Lung (tissue), 12 donors: ENCODE data around the gene RALGPS1. TPM values are rescaled to one million over a fixed set of nuclear protein-coding genes. Genes with fewer than 3 reads are reported as not detected.

Experiments used
- ATAC-seq: fragments of 200-7000 bp; cut with Tn5 transposase; one replicate; pipeline ENCODE4 v1.9.1; 2020; ENCODE audit warnings: moderate number of reproducible peaks; ENCODE audit not compliant: insufficient read depth, low FRiP score
- DNase-seq, 3 donors: peaks; one replicate each; pipeline ENCODE4 v3.0.0-alpha.2; 2013 to 2017
- H3K27ac ChIP-seq, 2 donors: one replicate each; pipeline ENCODE4 v1.5.1; 2013; ENCODE audit warnings: mild to moderate bottlenecking in 2 of 2, moderate library complexity in 2 of 2, control low read depth in 1 of 2, inconsistent platforms in 1 of 2, low read depth in 1 of 2, low read length in 1 of 2
- H3K27me3 ChIP-seq, 3 donors: one replicate each; pipeline ENCODE4 v1.5.1; 2013; ENCODE audit warnings: low read length in 2 of 3; ENCODE audit not compliant: control insufficient read depth in 3 of 3, insufficient read depth in 3 of 3
- H3K36me3 ChIP-seq, 4 donors: one replicate each; pipeline ENCODE4 v1.5.1; 2013; ENCODE audit warnings: low read length in 4 of 4, mild to moderate bottlenecking in 1 of 4, moderate library complexity in 1 of 4; ENCODE audit not compliant: control insufficient read depth in 4 of 4, insufficient read depth in 4 of 4
- H3K4me1 ChIP-seq, 5 donors: one replicate each; pipeline ENCODE4 v1.5.1; 2013; ENCODE audit warnings: low read length in 5 of 5, mild to moderate bottlenecking in 2 of 5, moderate library complexity in 1 of 5; ENCODE audit not compliant: control insufficient read depth in 5 of 5, insufficient read depth in 5 of 5
- H3K4me3 ChIP-seq: one replicate; pipeline ENCODE4 v1.5.1; 2013; ENCODE audit warnings: mild to moderate bottlenecking, control low read depth, moderate library complexity
- H3K9ac ChIP-seq, 2 donors: one replicate each; pipeline ENCODE4 v1.5.1; 2013; ENCODE audit warnings: low read length in 2 of 2, control low read depth in 1 of 2; ENCODE audit not compliant: insufficient read depth in 1 of 2
- H3K9me3 ChIP-seq, 4 donors: one replicate each; pipeline ENCODE4 v1.5.1; 2013; ENCODE audit warnings: low read length in 3 of 4, mild to moderate bottlenecking in 1 of 4, moderate library complexity in 1 of 4; ENCODE audit not compliant: control insufficient read depth in 4 of 4, insufficient read depth in 3 of 4
- WGBS, 2 donors: extraction: QIAGEN DNeasy Blood & Tissue Kit; methylation state at CpG; one replicate each; pipeline ENCODE4 v1.1.7; 2013; 5-methylcytosine and 5-hydroxymethylcytosine counted together
- polyA plus RNA-seq, 2 donors: library from polyadenylated mRNA; stranded (reverse); fragments of 200-250 nt; gene quantifications; one replicate each; pipeline ENCODE4 v1.2.1, GENCODE V29; 2013
- total RNA-seq, 2 donors: library from RNA; depleted of rRNA in 1 of 2; stranded (reverse); fragments of >200 nt in 1 of 2; gene quantifications; one replicate each; pipeline ENCODE4 v1.2.1, GENCODE V29; 2014 to 2021
- TF ChIP-seq, protein P1 (sequence below): IDR thresholded peaks from 2 replicates; pipeline ENCODE4 v1.5.1; 2012; ENCODE audit warnings: mild to moderate bottlenecking; ENCODE audit errors: control extremely low read depth, extremely low read depth
- donor health status: control.
- donor health status: control.
- donor health status: Bipolar disorder and iron deficiency.
- donor health status: healthy.
- donor health status: DM: yes; HTN: yes; CAD: no.

RALGPS1 gene
- total and polyA plus RNA-seq, 4 donors, result 3.5 to 30.3 (median 11.9) TPM

DNA sequence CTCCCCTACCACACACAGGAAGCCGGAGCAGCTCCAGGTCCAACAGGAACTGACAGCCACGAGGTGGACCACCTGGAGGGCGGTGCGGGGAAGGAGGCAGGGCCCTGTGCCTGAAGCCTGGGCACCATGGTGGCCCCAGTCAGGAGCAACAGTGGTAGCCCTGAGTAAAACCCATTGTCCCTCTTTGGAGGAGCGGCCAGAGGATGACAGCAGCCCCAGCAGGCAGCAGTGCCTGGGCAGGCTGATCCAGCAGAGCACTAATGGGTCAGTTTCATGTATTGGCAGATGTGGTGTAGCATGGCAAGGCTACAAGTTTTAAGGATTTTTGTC lies 302.3 kb downstream of the RALGPS1 start:
- H3K27me3 ChIP-seq, result no peaks in the 10 kb centered on the region
- 83 to 90% methylated on average over 5 of the region's 5 CpGs for WGBS, 2 donors
- no peak for ATAC-seq
- TF ChIP-seq, protein P1, sequence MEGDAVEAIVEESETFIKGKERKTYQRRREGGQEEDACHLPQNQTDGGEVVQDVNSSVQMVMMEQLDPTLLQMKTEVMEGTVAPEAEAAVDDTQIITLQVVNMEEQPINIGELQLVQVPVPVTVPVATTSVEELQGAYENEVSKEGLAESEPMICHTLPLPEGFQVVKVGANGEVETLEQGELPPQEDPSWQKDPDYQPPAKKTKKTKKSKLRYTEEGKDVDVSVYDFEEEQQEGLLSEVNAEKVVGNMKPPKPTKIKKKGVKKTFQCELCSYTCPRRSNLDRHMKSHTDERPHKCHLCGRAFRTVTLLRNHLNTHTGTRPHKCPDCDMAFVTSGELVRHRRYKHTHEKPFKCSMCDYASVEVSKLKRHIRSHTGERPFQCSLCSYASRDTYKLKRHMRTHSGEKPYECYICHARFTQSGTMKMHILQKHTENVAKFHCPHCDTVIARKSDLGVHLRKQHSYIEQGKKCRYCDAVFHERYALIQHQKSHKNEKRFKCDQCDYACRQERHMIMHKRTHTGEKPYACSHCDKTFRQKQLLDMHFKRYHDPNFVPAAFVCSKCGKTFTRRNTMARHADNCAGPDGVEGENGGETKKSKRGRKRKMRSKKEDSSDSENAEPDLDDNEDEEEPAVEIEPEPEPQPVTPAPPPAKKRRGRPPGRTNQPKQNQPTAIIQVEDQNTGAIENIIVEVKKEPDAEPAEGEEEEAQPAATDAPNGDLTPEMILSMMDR, result no peak
- peaks cover 0 to 2% (median 0%) of the 10 kb centered on the region in 4 donors for H3K36me3 ChIP-seq
- no peak overlapping the region for H3K4me3 ChIP-seq
- no peak overlapping the region for H3K9ac ChIP-seq
- DNase-seq, result no peak
- no peaks in the 10 kb centered on the region for H3K9me3 ChIP-seq
- H3K4me1 ChIP-seq, result peaks cover 0 to 14% (median 4%) of the 10 kb centered on the region in 5 donors
- no peak overlapping the region for H3K27ac ChIP-seq

DNA sequence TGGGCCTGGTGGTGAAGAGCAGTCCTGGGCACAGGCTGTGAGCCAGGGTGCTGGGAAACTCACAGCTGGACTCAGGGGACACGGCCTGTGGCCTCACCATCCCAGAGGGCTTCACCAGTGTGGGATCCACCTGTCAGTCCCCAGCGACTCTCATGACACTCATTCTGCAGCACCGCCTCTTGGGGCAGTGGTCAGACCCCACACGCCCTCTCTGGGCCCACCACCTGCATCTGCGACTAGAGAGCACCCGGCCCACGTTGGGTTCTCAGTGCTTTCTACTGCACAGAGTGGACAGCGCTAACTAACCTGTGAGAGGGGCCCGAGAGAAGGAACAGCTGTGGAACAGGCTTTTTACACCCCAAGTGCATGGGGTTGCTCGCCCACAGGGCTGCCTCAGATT lies 304.2 kb downstream of the RALGPS1 start:
- Histone ChIP-seq H3K9ac (no peak overlapping the region), H3K36me3 (peaks cover 0 to 2% (median 0%) of the 10 kb centered on the region in 4 donors), H3K4me3 (no peak overlapping the region), H3K4me1 (peaks cover 0 to 9% (median 4%) of the 10 kb centered on the region in 5 donors), H3K27me3 (no peaks in the 10 kb centered on the region), H3K27ac (no peak overlapping the region), H3K9me3 (no peaks in the 10 kb centered on the region)
- WGBS, 2 donors, result 89 to 92% methylated on average over 10 of the region's 10 CpGs
- TF ChIP-seq, protein P1, result no peak
- DNase-seq, result no peak
- ATAC-seq, result no peak

- TF ChIP-seq, protein P1, result no peak
- Histone ChIP-seq H3K27me3 (no peaks in the 10 kb centered on the region), H3K4me3 (no peak overlapping the region), H3K36me3 (peaks cover 0 to 2% (median 0%) of the 10 kb centered on the region in 4 donors), H3K27ac (no peak overlapping the region), H3K9ac (no peak overlapping the region), H3K4me1 (peaks cover 0 to 8% (median 4%) of the 10 kb centered on the region in 5 donors), H3K9me3 (no peaks in the 10 kb centered on the region)
- 47 to 79% methylated on average over 6 of the region's 6 CpGs for WGBS, 2 donors
- no peak for ATAC-seq
- DNase-seq, result no peak
Observed at GRCh38 chr9:127219520-127219919, 304.9 kb downstream of the RALGPS1 start.

GRCh38 chr9:127221695-127222094 lies 307.1 kb downstream of the RALGPS1 start:
- TF ChIP-seq, protein P1, result no peak
- DNase-seq (no peak), ATAC-seq (no peak)
- Histone ChIP-seq H3K36me3 (peaks cover 0 to 2% (median 0%) of the 10 kb centered on the region in 4 donors), H3K27ac (no peak overlapping the region), H3K27me3 (no peaks in the 10 kb centered on the region), H3K9me3 (no peaks in the 10 kb centered on the region), H3K9ac (no peak overlapping the region), H3K4me1 (peaks cover 0 to 8% (median 0%) of the 10 kb centered on the region in 5 donors), H3K4me3 (no peak overlapping the region)
- 19 to 66% methylated on average over 2 of the region's 2 CpGs for WGBS, 2 donors
